ENCODE data around the gene TIMD4.

Gene TIMD4

DNA sequence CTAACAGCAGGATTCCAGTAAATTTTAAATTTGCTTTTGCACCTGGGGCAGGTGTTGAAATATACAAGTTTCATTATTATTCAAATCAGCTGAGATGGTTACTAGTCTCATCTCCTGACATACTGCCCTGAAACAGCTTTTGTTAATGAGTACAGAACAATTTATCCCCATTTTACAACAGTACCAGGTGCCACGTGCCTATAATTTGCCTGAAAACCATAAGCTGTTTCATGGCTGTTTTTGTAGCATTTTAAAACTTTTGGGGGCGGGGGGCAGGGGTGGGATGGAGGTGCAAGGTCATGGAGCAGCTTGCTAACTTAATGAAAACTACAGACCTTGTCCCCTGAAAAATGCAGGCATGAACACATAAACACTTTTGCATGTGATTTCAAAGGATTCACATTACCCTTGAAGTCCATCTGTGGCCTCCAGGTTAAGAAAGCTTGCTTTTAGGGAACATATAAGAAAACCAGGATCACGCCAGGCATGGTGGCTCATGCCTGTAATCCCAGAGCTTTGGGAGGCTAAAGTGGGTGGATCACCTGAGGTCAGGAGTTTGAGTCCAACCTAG is 42.1 kb downstream of the TIMD4 start:
- no peak for DNase-seq

DNA sequence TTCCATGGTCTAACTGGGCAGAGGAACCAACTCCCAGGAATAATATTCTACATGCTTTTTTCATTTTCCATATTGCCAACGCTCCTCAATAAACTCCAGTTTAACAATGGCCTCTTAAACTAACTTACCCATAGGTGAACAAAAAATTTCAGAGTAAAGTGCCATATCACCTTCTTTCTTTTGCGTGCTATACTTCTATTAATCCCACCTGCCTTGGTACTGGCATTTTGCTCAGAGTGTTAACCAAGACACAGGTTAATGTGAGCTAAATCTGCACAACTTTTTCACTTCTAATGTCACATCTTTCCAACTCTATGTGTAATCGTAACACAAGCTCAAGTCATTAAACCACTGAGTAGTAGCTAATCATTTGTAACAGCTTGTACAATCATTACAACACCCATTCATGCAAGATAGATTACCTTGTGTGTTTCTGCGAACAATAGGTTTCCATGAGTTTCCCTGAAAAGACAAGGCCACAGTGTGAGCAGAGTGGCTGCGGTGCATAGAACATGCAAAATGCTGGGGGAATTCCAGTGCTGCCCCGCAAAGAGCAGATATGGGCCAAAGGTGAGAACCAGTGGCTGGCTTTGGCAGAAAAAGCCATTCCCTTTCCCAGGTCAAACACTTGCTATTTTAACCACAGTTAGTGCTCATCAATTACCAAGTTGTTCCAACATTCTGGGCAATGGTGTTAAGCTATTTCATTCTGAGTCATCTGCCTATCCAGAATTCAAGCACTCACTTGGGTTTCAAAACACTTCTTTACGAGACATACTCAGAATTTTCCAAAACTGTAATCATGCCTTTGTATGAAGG is 42.8 kb downstream of the TIMD4 start:
- DNase-seq: no peak

DNA sequence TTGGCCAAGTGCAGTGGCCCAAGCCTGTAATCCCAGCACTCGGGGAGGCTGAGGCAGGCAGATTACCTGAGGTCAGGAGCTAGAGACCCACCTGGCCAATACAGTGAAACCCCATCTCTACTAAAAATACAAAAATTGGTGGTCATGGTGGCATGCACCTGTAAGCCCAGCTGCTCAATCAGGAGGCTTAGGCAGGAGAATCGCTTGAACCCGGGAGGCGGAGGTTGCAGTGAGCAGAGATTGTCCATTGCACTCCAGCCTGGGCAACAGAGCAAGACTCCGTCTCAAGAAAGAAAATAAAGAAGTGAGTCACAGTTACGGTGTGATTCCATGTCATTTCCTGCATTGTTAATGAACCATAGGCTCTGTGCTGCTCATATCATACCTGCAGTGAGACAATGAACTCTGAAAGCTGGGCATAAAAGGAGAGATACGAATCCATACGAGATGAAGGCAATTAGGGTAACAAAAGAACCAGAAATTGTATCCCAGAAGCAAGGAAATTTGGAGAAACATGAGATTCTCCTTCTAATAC is 44.6 kb downstream of the TIMD4 start:
- no peak for DNase-seq

DNA sequence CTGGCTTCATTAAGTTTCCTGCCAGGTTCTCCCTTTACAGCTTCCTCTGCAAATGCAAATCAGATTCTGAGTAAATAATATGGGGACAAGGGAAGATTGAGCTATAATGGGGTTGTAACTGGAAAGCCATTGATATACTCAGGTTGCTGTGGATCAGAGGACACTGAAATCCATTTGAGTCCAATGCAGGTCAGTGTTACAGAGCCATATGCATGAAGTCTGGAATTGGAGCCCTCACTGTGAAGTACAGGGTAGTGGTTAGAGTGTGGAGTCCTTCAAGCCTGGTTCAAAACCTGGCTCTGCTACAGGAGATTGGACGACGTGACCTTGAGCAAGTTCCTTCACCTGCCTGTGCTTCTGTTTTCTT is 48.7 kb downstream of the TIMD4 start:
- DNase-seq: no peak

DNA sequence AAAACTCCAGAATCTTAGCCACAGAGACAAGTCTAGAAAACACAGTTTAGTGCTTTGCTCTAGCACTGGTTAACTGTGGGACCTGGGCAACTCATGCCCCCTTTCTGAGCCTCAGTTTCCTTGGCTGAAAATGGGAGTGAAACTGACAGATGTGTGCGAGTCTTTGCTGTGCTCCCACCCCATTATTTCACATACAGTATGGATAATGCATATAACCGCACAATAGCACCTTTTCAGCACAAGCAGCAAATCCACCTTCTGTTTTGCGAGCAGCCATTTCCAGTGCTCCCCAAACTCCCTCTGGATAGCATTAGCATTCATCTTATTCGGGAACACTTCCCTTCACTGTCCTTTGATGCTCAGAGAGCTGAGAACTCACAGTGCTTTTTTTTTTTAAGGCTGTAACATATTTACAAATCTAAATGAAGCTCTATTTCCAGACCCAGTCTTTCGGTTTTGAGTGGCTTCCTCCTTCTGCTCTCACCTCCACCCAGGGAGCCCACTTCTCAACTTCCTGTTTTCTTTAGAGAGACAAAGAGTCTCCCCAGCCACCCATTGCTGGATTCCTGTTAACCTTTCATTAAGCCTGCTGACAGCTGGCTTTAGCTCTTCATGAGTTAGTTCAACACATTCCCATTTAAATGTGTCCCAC is 49.2 kb downstream of the TIMD4 start:
- peak; percentile 5 to 13 for DNase-seq

DNA sequence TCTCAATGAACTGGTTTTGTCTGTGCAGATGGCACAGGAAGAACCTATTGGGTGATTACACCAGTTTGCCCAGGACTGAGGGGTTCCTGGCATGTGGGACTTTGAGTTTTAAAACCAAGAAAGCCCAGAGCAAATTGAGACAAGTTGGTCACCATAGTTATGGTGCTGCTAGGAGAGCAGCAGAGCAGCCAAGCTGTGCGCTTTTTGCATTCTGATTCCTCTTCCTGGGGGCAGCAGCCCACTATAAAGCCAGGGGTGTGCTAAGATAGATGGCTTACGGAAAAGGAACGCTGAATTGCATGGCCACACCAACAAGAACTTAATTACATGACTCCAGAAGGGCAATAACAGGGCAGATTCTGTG is 49.7 kb downstream of the TIMD4 start:
- DNase-seq: no peak

DNA sequence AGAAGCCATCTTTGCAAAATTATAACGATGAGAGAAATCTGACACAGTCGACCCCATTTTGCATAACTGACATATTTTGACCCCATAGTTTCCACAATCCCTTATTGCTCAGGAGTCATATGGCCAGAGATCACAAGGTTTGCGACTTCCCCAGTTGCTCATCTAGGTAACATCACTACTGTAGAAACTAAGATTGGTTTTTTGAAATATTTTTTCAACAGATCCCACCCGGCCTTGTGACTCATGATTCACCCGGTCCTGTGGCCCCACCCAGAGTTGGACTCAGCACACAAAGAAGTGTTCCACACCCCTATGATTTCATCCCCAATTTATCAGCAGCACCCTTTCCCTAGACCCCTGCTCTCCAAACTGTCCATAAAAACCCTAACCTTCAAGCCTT is 50.2 kb downstream of the TIMD4 start:
- DNase-seq: no peak

DNA sequence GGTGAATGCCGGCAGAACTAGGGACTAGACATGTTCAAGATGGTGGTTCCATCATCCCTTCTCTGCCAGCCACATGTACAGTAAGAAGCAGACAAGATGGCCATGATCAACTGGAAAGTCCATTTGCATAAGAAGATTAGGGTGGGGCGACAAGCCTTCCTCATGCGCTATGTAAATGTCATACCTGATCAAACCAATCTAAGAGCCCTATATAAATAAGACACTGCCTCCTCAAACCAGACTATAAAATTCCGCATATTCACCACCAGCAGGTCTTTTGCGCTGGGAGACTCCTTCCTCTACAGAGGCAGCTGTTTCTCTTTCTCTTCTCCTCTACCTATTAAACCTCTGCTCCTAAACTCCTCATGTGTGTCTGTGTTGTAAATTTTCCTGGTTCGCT is 53.8 kb downstream of the TIMD4 start:
- no peak for DNase-seq

DNA sequence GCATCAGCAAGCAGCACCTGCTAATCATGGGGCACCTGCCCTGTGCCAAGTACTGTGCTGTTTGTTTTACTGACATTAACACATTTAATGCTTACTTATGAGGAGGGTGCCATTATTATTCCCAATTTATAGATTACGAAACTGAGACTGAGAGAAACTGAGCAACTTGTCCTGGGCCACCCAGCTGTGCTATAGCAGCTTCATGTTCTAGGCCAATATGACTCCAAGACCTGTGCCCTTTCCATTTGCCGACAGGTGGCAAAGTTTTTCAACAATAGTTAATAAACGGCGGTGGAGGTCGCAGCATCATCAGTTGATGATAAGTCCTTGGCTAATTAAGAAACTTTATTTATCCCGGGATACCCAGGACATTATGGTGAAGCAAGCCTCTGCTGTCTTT is 55.4 kb downstream of the TIMD4 start:
- no peak for DNase-seq

DNA sequence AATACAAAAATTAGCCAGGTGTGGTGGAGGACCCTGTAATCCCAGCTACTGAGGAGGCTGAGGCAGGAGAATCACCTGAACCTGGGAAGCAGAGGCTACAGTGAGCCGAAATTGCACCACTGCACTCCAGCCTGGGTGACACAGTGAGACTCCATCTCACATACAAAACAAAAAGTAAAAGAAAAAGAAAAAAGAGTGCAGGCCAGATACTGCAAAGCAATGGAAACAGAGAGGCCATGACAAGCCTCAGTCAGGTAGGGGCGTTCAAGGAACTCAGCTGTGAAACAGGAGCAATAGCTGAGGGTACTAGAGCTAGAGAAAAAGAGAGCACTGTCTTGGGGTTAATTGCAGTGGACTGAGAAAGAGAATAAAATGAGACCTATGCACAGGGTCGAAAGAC is 56.2 kb downstream of the TIMD4 start:
- no peak for DNase-seq

DNA sequence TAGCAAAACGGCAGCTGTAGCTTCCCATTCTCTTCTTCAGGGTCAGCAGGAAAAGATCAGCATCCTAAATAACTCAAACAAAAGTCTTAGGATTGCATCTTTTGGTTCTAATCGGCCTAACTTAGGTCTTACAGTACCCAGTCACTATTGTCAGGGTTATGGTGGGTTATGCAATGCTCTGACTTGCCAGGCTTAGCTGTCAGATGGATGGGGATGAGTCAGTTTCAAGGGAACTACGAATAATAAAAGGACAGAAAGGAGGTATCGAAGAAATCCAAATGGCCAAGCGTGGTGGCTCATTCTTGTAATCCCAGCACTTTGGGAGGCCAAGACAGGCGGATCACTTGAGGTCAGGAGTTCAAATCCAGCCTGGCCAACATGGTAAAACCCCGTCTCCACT is 66.5 kb downstream of the TIMD4 start:
- DNase-seq: no peak

DNA sequence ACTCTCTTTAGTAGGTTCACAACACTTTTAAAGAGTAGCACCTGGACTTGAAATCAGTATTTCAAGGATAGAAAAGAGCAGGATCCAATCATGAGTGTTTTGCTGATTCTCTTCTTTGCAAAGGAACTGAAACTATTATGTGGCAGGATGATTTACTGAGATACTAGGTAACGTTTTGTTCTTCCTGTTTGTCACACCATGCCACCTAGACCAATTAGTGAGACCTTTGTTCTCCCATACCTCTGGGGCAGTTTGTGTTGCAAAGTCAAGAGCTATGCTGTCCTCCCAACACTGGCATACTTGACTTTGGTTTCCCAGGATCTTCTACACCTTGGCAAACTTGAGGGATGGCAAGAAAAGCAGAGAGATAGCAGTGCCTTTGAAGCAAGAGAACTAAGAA is 69.5 kb downstream of the TIMD4 start:
- DNase-seq: no peak

DNA sequence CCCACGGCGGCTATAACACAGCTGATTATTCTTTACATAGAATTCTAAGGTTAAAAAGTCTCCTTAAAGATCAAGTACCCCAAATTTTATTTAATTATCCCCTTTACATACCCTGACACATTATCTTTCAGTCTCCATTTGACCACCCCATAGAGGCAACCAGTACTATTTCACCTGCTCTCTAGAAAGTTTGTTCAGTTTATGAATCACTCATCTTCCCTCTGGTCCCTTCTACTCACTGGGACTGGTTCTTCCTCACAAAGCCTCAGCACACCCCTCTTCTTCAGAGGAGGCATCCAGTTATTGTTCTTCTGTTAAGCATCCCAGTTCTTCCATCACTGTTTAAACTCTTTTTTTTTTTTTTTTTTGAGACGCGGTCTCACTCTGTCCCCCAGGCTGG is 70.2 kb downstream of the TIMD4 start:
- DNase-seq: no peak

DNA sequence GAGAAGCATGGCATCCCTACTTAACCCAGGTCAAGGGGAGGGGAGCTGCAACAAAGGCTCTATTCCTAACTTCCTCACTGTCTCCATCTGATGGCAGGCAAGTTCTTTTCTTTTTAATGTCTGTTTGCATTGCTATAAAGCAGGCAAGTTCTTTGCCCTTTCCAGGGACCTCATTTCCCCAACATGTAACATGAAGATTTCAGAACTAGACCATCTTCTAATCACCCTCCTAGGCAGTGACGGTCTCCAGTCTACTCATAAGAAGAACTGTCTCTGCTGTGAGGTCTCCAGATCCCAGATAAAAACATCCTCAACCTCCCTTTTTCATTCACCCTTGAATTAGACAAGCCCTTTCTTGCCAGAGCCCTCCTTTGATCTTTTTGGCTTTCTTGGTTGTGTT is 70.8 kb downstream of the TIMD4 start:
- DNase-seq: no peak

DNA sequence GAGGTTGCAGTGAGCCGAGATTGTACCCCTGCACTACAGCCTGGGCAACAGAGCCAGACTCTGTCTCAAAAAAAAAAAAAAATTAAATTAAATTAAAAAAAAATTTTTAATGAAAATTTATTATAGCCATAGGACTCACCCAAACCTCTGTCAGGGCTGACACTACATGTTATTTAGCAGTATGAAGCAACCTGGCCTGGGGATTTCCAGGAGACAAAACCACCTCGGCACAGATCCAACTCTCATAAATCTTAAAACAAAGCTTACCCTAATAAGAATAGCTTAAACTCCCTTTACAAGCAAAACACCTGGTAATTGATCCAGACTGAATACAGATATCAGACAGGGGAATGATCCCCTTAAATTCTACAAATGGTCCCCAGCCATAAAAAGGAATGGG is 74.5 kb downstream of the TIMD4 start:
- DNase-seq: no peak

DNA sequence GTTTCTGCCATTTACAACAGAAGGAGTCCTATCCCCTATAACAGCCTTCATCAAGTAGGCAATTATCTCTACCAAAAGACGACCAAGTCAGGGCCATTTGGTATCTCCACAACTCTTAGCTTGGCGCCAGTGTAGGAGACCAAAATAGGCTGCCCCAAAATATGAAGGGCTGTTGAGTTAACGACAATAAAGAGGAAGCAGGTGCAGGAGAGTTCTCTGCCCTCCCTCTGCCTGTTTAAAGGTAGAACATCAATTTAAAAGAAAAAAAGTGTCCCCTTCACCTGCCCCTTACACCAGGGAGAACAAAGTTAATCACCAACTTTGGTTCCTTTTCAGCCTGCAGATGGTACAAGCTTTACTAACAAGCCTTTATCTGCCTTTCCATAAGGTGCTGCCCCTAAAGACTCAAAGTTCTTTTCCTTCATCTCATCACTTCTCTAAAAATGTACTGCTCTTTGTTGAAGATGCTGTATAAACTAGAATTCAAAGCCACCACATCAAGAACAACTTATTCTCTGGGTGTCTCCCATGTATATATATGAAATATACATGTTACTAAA is 79.6 kb downstream of the TIMD4 start:
- no peak for DNase-seq

DNA sequence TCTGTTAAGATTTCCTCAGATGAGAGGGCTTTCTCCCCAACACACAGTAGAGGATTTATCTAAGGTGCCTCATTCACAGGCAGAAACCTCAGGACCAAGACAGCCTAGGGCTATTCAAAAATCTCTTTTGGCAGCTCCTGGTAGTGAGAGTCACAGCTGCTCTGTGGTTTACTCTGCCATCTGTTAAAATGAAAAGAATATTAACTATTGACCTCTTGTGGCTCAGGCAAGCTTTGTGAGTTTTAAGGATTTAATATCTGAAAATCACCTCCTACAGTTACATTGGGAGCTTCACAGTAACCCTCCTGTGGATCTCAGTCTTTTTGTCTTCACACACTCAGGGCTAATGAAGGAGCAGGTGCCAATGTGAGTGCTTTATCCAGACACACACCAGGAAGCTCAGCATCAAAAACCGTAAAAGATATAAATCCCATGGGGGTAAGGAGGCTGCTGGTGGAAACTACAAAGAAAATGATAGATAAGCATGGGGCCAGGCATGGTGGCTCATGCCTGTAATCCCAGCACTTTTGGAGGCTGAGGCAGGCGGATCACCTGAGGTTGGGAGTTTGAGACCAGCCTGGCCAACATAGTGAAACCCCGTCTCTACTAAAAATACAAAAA is 83.3 kb downstream of the TIMD4 start:
- no peak for DNase-seq

DNA sequence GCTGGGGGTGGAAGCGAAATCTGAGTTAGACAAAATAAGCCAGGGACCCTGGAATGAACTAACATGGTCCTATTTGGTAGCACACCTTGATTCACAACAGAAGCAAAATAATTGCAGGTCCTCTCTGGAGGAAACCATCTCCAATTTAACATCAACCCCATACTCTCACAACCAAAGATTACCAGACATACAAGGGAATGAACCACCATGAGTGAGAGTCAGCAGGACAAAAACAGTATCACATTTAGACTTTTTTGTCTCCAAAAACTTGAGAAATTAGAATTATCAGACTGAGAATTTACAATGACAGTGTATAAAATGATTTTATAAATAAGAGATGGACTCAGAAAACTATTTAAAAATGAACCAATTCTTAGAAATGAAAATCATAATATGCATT is 91.8 kb downstream of the TIMD4 start:
- no peak for DNase-seq

DNA sequence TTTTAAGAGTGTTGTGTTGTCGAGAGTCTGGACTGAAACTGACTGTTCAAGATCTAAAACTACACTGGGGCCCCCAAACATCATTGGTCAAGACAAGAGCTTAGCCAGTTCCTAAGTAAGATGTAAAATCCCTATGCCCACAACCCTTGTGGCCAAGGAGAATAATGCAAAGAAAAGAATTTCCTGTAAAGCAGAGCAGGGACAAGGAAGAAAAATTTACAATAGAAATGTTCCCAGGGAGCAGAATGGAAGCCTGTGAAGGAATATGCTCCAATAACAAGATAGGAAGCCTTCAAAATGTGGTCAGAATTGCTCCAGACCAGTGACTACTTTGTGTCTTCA is 92.6 kb downstream of the TIMD4 start:
- no peak for DNase-seq

Measured in NCI-H187 (cell line).